Activated CD4-positive, alpha-beta T cell treated with anti-CD3 and anti-CD28 coated beads for 1 hour (primary cell): ENCODE results near the gene MUC13.

ENCODE experiments used
- DNase-seq: peaks from one replicate; pipeline ENCODE4 v3.0.0-alpha.2; 2020

MUC13 gene

GRCh38 chr3:124941771-124942170 lies 7.2 kb upstream of the MUC13 start:
- DNase-seq, result no peak

DNA sequence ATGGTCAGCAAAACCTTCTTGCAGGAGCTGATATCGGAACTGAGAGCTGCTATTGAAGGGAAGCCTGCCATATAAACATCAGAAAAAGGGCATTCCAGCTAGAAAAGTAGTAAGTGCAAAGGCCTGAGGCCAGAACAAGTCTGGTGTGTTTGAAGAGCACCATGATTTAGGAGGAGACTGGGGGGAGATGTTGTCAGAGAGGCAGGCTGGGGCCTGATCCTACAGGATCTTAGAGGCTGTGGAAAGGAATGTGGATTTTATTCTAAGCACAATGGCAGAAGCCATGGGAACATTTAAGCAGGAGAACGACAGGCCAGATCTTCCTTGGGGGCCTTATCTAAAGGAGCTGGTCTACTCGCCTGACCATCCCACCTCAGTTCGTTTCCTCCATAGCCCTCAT lies 5.1 kb upstream of the MUC13 start:
- DNase-seq, result no peak

DNA sequence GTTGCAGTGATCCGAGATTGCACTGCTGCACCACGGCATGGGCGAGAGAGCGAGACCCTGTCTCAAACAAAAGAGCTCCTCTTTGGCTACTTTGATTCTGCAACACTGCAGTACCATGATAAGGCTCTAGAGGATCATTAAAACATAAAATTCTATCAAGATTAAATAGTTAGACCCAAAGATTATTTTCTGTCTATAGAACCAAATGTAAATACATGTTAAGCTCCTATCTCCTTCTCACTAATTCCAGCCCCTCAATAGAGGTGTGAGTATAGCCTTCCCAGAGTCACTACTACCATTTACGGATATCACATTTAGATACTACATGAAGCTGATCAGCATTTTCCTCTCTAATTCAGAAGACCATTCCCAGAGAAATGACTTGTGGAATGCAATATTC lies 4.3 kb upstream of the MUC13 start:
- no peak for DNase-seq

DNA sequence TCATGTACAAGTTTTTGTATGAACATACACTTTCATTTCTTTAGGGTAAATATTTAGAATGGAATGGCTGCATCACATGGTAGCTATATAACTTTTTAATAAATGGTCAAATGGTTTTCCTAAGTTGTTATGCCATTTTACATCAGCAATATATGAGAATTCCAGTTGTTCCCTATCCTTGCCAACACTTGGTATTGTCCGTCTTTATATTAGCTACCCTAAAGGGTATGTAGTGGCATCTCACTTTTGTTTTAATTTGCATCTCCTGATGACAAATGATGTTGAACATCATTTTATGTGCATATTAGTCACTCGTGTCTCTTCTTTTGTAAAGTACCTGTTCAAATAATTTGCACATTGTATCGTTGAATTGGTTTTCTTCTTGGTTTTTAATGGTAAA lies 2.5 kb upstream of the MUC13 start:
- no peak for DNase-seq

DNA sequence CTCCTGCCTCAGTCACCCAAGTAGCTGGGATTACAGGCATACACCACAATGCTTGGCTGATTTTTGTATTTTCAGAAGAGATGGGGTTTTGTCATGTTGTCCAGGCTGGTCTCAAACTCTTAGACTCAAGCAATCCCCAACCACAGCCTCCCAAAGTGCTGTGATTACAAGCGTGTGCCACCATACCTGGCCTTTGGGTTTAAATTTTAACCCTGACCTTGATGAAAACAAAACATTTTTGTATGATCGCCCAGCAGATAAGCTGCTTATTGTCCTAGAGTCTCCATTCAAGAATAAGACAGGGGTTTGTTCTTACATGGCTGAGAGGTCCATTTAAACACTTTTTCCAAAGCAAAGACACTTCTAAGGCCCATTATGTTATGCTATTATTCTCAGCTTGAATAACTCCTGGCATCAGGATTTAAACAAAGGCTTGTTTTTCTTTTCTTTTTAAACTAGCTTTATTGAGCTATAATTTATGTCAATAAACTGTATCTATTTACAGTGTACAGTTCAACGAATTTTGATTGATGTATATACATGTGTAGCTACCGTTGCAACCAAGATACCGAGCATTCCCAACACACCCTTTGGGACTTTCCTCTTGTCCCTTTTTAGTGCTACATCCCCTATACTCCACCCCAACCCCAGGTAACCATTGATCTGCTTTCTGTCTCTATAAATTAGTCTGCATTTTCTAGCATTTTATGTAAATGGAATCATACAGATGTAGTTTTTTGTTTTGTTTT lies 1.4 kb upstream of the MUC13 start:
- no peak for DNase-seq

DNA sequence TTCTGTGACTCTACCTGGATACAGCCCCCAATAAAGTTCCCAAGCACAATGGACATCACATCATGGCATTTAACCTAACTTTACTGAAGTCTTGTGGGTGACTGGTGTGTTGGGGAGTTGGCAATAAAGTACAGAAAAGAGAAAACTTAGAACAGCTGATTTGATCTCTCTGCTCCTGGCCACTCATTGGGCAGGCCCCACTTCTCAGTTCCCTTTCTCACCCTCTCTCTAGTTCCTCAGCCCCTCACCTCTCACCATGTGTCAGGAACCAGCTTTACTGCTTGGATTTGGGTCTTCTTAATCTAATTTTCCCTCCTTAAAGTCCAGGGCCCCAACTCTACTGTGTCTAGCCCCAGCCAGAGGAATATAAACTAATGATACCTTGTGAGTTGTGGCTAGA lies 713 bp upstream of the MUC13 start:
- no peak for DNase-seq

DNA sequence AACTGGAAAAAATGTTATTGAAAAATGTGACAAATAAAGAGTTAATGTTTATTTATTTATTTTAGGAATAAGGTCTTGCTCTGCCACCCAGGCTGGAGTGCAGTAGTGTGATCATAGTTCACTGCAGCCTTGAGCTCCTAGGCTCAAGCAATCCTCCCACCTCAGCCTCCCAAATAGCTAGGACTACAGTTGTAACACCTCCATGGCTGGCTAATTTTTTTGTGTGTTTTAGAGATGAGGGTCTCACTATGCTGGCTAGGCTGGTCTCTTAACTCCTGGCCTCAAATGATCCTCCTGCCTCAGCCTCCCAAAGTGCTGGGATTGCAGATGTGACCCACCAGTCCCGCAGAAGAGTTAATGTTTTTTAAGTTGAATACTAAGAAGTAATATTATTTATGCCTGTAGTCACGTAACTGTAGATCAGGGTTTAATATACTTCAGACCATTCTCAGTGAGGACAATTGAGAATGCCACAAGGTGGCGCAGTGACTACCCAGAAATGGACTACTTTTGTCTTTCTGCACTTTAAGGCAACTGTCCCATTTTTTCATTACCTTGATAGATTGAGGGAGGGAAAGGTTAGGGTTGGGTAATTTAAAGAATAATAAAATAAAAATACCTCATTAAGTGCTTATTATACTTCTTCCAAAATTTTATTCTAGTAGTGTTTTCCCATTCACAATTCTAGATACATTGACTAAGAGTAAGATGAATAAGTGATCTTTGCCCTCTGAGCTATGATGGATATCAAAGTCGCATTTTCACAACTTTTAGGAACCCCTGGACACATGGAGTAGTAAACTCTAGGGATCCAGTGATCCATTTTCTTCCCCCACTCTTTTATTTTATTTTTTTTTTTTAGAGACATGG lies 6.0 kb downstream of the MUC13 start:
- peak; percentile 31 for DNase-seq

DNA sequence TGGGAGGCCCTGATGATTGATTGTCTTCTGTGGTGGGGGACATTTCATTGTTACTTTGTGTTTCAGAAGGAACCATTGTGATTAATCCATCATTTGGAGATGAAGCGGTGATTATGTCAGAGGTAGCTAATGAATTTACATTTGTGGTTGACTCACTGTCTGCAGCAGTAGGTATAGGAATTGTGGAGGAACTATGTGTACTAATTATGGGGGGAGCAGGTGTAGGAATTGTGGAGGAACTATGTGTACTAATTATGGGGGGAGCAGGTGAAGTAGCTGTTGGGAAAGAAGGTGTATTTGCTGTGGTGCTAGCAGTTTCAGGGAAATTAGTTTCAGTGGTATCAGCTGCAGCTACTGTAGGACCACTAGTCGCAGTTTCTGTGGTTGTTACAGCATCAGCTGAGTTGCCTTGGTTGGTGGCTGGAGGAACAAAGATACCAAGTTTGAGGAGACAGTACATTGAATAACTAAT lies 6.9 kb downstream of the MUC13 start:
- no peak for DNase-seq

GRCh38 chr3:124926426-124927101 lies 8.0 kb downstream of the MUC13 start:
- DNase-seq, result no peak

GRCh38 chr3:124924741-124925140 lies 9.8 kb downstream of the MUC13 start:
- no peak for DNase-seq

- DNase-seq, result no peak
Measured at GRCh38 chr3:124923833-124924232, 10.7 kb downstream of the MUC13 start.

- DNase-seq, result no peak
Measured at GRCh38 chr3:124920718-124921117, 13.8 kb downstream of the MUC13 start.

DNA sequence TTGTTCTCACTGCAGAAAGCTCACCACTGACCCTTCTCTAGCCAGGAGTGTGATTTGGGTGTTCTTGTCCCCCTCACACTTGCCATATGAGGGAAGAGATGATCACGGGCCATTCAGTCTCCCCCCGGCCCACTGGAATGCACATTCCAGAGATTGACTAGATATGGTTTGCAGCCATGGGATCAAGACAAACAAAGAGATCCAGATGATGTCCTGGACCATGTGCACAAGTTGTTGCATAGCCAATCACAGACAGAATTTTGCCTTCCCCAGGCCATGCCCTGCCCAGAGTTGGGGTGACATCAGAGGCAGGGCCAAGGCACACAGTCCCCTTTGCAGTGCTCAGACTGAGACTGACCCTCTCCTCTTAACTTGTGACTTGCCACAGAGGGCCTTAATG lies 14.8 kb downstream of the MUC13 start:
- no peak for DNase-seq

- no peak for DNase-seq
Measured at GRCh38 chr3:124918524-124918923, 16.0 kb downstream of the MUC13 start.

GRCh38 chr3:124916837-124917409 lies 17.6 kb downstream of the MUC13 start:
- DNase-seq, result no peak

GRCh38 chr3:124915254-124915653 lies 19.3 kb downstream of the MUC13 start:
- DNase-seq, result no peak

DNA sequence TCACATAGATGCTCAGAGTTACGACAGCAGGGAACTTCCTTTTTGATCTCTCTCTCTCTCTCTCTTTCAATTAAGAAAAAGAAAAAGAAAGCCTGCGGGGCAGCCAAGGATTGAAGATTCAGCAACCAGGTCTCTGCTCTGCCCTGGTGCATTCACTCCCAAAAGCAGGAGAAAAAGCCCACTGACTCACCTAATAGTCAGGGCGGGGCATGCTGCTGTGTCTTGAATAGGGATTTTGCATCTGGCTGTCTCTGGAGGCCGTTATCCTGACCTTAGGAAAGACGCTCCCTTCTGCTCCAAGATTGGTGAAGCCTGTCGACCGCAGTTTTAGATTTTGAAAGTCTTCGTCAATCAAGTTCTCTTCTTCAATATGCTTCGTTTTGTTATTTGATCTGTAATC lies 26.6 kb downstream of the MUC13 start:
- no peak for DNase-seq

DNA sequence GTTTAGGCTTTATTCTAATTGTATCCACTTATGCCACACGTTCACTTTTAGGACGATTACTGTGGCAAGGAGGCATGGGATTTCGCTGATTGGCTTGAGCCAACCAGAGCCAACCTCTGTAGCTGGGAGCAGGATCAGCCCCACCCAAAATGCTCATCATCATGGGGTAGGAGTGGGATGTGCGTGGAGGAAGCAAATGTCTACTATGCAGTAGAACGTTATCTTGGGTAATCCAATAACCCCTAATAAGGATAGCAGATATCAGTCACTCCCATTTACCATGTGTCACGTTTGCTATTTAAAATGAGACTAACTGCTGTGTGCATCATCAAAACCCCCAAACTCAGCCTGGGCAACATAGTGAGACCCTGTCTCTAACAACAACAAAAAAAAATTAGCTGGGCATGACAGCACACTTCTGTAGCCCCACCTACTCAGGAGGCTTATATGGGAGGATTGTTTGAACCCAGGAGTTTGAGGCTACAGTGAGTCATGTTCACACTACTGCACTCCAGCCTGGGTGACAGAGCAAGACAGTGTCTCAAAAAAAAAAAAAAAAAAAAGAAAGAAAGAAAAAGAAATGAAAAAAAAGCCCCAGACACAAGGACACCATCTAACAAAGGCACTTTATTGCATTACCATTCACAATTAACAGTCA lies 29.6 kb downstream of the MUC13 start:
- DNase-seq, result no peak

DNA sequence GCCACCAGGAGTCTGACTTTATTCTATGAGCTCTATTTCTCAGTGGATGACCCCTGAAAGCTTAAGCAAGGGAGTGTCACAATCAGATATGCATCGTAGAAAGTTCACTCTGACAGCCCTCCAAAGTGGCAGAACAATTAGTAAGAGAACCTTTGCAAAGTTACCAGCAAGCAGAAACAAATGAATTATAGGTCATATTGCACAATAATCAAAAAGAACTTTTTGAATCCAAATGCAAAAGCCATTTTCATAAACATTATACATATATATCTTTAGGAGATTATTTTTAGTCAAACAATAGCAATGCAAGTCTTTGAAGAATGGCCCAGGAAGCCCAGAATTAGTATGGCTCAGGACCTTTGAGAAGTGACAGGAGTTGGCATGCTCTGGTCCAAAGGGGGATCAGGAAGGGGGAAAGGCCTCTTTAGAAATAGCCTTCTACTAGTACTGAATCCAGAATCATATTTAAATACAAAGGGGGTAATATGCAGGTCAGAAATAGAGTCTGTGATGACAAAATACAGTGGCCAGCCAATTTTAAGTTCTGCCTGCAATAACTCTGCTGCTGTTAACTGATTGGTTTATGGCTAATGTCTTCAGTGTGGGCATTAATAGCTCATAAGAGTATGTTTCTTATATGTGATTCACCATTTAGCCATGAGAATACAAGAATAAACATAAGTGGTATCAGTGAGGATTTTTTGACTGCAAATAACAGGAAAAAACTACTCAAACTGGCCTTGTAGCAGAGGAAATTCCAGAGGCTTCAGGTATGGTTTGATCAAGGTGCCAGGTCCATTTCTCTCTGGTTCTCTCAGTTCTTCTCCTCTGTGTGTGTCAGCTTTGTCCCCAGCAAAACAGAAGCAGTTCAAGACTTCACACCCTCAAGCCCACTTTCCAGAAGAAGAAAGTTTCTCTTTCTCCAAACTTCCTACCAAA lies 30.4 kb downstream of the MUC13 start:
- no peak for DNase-seq

DNA sequence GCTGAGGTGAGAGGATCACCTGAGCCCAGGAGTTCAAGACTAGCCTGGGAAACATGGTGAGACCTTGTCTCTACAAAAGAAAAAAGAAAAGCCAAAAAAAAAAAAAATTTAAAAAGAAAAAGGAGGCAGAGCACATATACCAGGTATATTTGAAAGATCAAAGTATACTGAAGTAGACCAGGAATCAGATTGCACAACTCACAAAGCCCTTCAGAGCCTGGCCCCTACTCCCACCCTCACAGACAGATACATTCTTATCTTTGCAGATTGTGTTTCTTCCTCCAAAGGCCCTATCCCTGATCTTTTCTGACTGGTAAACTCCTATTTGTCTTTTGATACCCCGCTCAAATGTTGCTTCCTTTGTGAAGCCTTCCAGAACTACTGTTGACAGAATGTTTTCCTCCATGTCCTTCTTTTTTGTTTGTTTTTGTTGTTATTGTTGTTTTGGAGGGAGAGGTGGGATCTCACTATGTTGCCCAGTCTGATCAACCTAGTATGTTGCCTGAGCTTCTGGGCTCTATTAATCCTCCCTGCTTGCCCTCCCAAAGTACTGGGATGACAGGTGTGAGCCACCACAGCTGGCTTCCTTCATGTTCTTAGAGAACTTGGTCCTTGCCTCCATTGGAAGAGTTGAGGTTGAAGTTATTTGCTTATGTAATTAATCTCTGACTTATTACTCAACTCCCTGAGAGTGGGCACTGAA lies 37.6 kb downstream of the MUC13 start:
- DNase-seq, result no peak

DNA sequence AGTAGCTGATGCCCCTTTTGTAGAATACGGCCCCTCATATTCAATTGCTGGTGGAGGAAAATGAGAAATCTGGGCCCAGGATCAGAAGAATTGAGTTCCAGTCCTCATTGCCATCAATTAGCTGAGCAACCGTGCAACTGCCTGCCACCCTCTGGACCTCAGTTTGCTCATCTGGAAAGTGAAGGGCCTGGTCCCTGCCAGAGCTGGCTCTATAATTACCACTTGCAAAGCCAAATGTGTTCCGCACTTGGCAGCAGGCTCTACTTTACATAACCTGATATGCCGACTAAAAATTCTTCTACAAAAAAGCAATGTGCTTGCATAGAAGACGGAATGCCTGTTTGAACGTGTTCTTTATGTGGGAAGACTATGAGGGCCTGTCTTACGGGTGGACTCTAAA lies 38.8 kb downstream of the MUC13 start:
- DNase-seq, result no peak
